Prostate gland (tissue), 2 donors: ENCODE measurements around the gene RPA1. TPM values are rescaled to one million over a fixed set of nuclear protein-coding genes. Genes with fewer than 3 reads are reported as not detected.

ENCODE experiments used
- DNase-seq: peaks from one replicate; pipeline ENCODE4 v3.0.0-alpha.2; 2019; ENCODE audit warnings: low spot score
- H3K27ac ChIP-seq, 2 donors: fragments of 200-600 bp; sonication (generic); 2 replicates each; pipeline ENCODE4 v1.5.1; 2017 to 2019
- H3K27me3 ChIP-seq: fragments of 200-600 bp; sonication (generic); replicated peaks from 2 replicates; pipeline ENCODE4 v1.5.1; 2019; ENCODE audit not compliant: insufficient read depth
- H3K36me3 ChIP-seq, 2 donors: fragments of 200-600 bp; sonication (generic); 1 replicate in 1 of 2; 2 replicates in 1 of 2; pipeline versions ENCODE4 v1.5.1 to v1.8.1; 2017 to 2019
- H3K4me1 ChIP-seq: fragments of 200-600 bp; sonication (generic); replicated peaks from 2 replicates; pipeline ENCODE4 v1.5.1; 2019
- H3K4me3 ChIP-seq, 2 donors: fragments of 200-600 bp; sonication (generic); 2 replicates each; pipeline ENCODE4 v1.5.1; 2017 to 2019
- H3K9me3 ChIP-seq: fragments of 200-600 bp; sonication (generic); 2 replicates; pipeline ENCODE4 v1.5.1; 2017
- POLR2A ChIP-seq: fragments of 450-650 bp; IDR thresholded peaks from one replicate; pipeline ENCODE4 v1.6.1; 2016; ENCODE audit warnings: antibody characterized with exemption, mild to moderate bottlenecking
- POLR2AphosphoS5 ChIP-seq: sonication (generic); formaldehyde crosslinking; IDR thresholded peaks from one replicate; pipeline ENCODE4 v1.6.1; 2017; ENCODE audit warnings: antibody characterized with exemption
- WGBS: methylation state at CpG from one replicate; pipeline ENCODE4 v1.1.5; 2018; 5-methylcytosine and 5-hydroxymethylcytosine counted together
- intact Hi-C: fragments of 100-400 bp; cut with DNase I; formaldehyde crosslinking; loops from one replicate; pipeline ENCODE4 v1.14.2; 2022
- total RNA-seq, 2 donors: library from RNA; depleted of rRNA; stranded (reverse); fragments of >200 nt; gene quantifications; one replicate each; pipeline ENCODE4 v1.1.0, GENCODE V29; 2016
- TF ChIP-seq, protein P1 (sequence below), 4 experiments: fragments of 200-600 bp in 2 of 4; fragments of 450-650 bp in 2 of 4; sonication (generic) in 2 of 4; IDR thresholded peaks; 1 replicate in 3 of 4; 2 replicates in 1 of 4; pipeline ENCODE4 v1.5.1; 2016 to 2019; ENCODE audit warnings: antibody characterized with exemption in 4 of 4, mild to moderate bottlenecking in 2 of 4, moderate library complexity in 2 of 4

The RPA1 gene
- total RNA-seq, 2 donors from 2014 or later = 33.0 to 34.0 TPM

DNA sequence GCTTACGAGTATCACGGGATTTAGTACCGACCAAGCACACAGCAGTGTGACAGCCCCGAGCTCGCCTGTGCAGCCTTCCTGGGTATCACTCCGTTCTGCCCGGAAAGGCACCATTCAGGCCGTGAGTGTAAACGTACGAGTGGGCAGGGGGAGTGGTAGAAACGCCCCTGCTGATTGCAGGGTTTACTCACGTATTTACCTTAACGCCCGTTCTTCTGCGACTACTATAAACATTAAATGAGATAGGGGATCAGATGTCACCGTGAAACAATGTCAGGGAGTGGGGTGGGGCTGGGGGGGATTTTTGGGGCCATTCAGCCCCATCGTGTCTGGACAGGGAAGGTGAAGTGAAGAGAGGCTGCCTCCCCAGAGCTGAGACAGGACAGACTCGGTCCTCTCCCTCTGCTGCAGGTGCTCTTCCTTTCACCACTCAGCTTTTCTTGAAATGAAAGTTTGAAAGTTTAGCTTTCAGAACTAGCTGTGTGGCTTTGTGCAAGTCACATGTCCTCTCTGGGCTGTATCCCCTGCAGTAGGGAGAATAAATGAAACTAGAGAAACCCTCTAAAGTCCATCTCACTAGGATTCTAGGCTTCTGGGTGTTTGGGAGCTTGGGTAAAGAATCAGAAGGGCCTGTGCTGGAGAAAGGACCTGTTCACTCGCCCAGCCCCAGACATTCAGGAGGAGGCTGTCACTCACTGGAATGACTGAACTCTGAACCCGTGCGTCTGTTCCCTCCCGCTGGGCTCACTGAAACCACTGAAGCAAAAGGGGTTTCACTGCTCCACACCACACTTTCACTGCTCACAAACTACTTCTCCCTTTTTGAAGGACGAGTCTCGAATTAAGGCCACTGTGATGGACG is 66.7 kb downstream of the RPA1 start:
- no peaks in the 10 kb centered on the region for H3K9me3 ChIP-seq
- no peaks in the 10 kb centered on the region for H3K4me1 ChIP-seq
- TF ChIP-seq POLR2AphosphoS5 (no peak), POLR2A (no peak)
- TF ChIP-seq, protein P1, sequence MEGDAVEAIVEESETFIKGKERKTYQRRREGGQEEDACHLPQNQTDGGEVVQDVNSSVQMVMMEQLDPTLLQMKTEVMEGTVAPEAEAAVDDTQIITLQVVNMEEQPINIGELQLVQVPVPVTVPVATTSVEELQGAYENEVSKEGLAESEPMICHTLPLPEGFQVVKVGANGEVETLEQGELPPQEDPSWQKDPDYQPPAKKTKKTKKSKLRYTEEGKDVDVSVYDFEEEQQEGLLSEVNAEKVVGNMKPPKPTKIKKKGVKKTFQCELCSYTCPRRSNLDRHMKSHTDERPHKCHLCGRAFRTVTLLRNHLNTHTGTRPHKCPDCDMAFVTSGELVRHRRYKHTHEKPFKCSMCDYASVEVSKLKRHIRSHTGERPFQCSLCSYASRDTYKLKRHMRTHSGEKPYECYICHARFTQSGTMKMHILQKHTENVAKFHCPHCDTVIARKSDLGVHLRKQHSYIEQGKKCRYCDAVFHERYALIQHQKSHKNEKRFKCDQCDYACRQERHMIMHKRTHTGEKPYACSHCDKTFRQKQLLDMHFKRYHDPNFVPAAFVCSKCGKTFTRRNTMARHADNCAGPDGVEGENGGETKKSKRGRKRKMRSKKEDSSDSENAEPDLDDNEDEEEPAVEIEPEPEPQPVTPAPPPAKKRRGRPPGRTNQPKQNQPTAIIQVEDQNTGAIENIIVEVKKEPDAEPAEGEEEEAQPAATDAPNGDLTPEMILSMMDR (IDR thresholded peaks at IDR 0.05) = no peak
- H3K4me3 ChIP-seq = no peak overlapping the region
- H3K36me3 ChIP-seq = peaks cover 0 to 4% of the 10 kb centered on the region in 2 donors
- no peak for DNase-seq
- no peak overlapping the region for H3K27ac ChIP-seq
- H3K27me3 ChIP-seq = no peaks in the 10 kb centered on the region
- 68% methylated on average over 25 of the region's 25 CpGs for WGBS
- intact Hi-C loops = no loop called here

DNA sequence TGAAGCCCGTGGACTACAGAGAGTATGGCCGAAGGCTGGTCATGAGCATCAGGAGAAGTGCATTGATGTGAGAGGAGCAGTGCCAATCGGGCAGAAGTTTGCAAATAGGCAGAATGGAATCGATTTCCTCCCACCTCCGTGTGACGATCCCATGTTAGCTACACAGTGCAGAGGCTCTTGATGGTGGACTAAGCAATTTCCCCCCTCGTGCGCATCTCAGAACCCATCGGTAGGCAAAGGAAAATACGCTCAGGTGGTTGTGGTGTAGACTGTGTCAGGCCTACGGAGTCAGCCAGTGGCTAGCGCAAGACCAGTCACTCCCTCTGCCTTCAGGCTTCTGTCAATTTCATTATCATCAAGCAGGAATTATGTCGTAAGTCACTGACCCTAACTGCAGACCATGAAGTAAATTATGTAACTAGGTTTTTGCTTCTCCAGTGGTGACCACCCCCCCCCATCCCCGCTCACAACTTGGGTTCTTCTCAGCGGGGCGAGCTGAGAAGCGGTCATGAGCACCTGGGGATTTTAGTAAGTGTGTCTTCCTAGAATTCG is 67.4 kb downstream of the RPA1 start:
- no peak overlapping the region for H3K4me3 ChIP-seq
- H3K36me3 ChIP-seq = peaks cover 0 to 4% of the 10 kb centered on the region in 2 donors
- TF ChIP-seq POLR2A (no peak), POLR2AphosphoS5 (no peak)
- TF ChIP-seq, protein P1 (IDR thresholded peaks at IDR 0.05) = no peak
- intact Hi-C loops = no loop called here
- no peaks in the 10 kb centered on the region for H3K9me3 ChIP-seq
- DNase-seq = no peak
- H3K27ac ChIP-seq = no peak overlapping the region
- 92% methylated on average over 18 of the region's 18 CpGs for WGBS
- H3K27me3 ChIP-seq = no peaks in the 10 kb centered on the region
- no peaks in the 10 kb centered on the region for H3K4me1 ChIP-seq

DNA sequence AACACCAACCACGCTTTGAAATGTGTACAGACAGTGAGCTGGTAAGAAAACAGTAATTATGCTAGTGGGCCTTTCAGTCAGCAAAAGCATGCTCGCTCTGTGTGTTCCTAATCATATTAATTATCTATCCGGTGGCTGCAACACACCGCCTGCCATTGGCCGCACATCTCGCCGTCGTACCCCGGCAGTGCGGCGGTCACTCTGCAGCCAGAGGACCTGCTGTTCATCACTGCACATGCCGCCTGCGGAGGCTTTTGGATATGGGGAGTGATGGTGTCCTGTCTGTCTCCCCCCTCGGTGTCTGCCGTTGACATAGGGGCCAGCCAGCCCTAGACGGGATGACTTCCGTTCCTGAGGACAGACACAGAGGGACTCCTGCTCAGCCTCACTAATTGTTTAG is 68.5 kb downstream of the RPA1 start:
- intact Hi-C loops = no loop called here
- Histone ChIP-seq H3K36me3 (peaks cover 0 to 4% of the 10 kb centered on the region in 2 donors), H3K4me3 (no peak overlapping the region), H3K27ac (no peak overlapping the region), H3K4me1 (no peaks in the 10 kb centered on the region), H3K9me3 (no peaks in the 10 kb centered on the region), H3K27me3 (no peaks in the 10 kb centered on the region)
- DNase-seq = no peak
- 77% methylated on average over 17 of the region's 17 CpGs for WGBS
- TF ChIP-seq, protein P1 (IDR thresholded peaks at IDR 0.05) = no peak
- no peak for TF ChIP-seq POLR2AphosphoS5
- no peak for TF ChIP-seq POLR2A

GRCh38 chr17:1898872-1899271 is 69.1 kb downstream of the RPA1 start:
- no peaks in the 10 kb centered on the region for H3K9me3 ChIP-seq
- H3K4me1 ChIP-seq = no peaks in the 10 kb centered on the region
- no peak overlapping the region for H3K4me3 ChIP-seq
- intact Hi-C loops = no loop called here
- no peaks in the 10 kb centered on the region for H3K27me3 ChIP-seq
- 93% methylated on average over 12 of the region's 12 CpGs for WGBS
- H3K36me3 ChIP-seq = peaks cover 0 to 4% of the 10 kb centered on the region in 2 donors
- DNase-seq = no peak
- no peak overlapping the region for H3K27ac ChIP-seq
- TF ChIP-seq, protein P1 (IDR thresholded peaks at IDR 0.05) = no peak
- TF ChIP-seq POLR2AphosphoS5 = no peak
